HFFc6 (cell line): ENCODE measurements around the gene FIBP. TPM values are rescaled to one million over a fixed set of nuclear protein-coding genes. Genes with fewer than 3 reads are reported as not detected.
A peak's percentile ranks its signal among the peaks of the same experiment; 100 is the strongest.

Experiments
- DNase-seq: peaks from one replicate; pipeline ENCODE4 v3.0.0-alpha.2; 2018
- H3K27ac Mint-ChIP-seq: 2 replicates; pipeline ENCODE4 v1.8.0; 2020; ENCODE audit warnings: mild to moderate bottlenecking, mixed read lengths
- H3K27me3 Mint-ChIP-seq: 2 replicates; pipeline ENCODE4 v1.8.0; 2021; ENCODE audit warnings: mild to moderate bottlenecking, moderate library complexity, mixed read lengths; ENCODE audit not compliant: insufficient read depth
- H3K36me3 Mint-ChIP-seq: 2 replicates; pipeline ENCODE4 v1.8.0; 2021; ENCODE audit warnings: low read depth, mixed read lengths
- H3K4me1 Mint-ChIP-seq: 2 replicates; pipeline ENCODE4 v1.8.0; 2020; ENCODE audit warnings: low read depth, mixed read lengths
- H3K4me3 Mint-ChIP-seq: 2 replicates; pipeline ENCODE4 v1.8.0; 2020; ENCODE audit warnings: mild to moderate bottlenecking, moderate library complexity, mixed read lengths
- H3K9me3 Mint-ChIP-seq: 2 replicates; pipeline ENCODE4 v1.8.0; 2020; ENCODE audit warnings: mild to moderate bottlenecking, mixed read lengths
- total RNA-seq, 6 experiments: library from RNA; stranded (reverse); fragmentation: NEBNext Ultra II Directional; extraction: Animal tissue kit (Norgen Biotek cat#: 25700); gene quantifications; 2 replicates in 1 of 6; 3 replicates in 5 of 6; pipeline ENCODE4 v1.2.3, GENCODE V29; 2021
- TF ChIP-seq, protein P1 (sequence below): fragments of 200-600 bp; sonication (generic); IDR thresholded peaks from 2 replicates; pipeline ENCODE4 v1.5.0; 2021; ENCODE audit warnings: antibody characterized with exemption, mild to moderate bottlenecking

The FIBP gene
- total RNA-seq, 6 experiments from 2014 or later, result 117 to 145 (median 135) TPM

DNA sequence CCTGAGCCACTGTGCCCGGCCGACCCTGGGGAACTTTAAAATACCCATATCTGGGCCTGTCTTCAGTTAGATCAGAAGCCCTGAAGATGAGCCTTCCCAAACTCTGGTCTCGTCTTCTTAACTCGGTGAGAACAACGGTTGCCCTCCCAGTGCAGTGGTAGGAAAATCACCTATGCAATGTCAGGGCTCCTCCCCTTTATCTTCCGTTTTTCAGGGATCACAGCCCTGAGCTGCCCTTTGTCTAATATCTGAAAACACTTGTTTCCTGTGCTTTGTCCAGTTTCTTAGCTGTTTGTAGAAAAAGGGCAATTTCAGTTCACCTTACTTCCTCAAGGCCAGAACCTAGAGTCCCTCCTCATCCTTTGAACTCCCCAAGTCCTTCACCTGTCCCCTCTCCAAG lies 40.4 kb upstream of the FIBP start:
- DNase-seq, result no peak
- no peak overlapping the region for H3K4me3 Mint-ChIP-seq
- TF ChIP-seq, protein P1, sequence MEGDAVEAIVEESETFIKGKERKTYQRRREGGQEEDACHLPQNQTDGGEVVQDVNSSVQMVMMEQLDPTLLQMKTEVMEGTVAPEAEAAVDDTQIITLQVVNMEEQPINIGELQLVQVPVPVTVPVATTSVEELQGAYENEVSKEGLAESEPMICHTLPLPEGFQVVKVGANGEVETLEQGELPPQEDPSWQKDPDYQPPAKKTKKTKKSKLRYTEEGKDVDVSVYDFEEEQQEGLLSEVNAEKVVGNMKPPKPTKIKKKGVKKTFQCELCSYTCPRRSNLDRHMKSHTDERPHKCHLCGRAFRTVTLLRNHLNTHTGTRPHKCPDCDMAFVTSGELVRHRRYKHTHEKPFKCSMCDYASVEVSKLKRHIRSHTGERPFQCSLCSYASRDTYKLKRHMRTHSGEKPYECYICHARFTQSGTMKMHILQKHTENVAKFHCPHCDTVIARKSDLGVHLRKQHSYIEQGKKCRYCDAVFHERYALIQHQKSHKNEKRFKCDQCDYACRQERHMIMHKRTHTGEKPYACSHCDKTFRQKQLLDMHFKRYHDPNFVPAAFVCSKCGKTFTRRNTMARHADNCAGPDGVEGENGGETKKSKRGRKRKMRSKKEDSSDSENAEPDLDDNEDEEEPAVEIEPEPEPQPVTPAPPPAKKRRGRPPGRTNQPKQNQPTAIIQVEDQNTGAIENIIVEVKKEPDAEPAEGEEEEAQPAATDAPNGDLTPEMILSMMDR, result no peak
- peaks cover 6% of the 10 kb centered on the region for H3K4me1 Mint-ChIP-seq
- H3K9me3 Mint-ChIP-seq, result no peaks in the 10 kb centered on the region
- no peak overlapping the region; the same call in 1 of the 2 replicates for H3K27ac Mint-ChIP-seq
- peaks cover 3% of the 10 kb centered on the region; the same call in 1 of the 2 replicates for H3K27me3 Mint-ChIP-seq
- H3K36me3 Mint-ChIP-seq, result peaks cover 7% of the 10 kb centered on the region; the same call in 1 of the 2 replicates

DNA sequence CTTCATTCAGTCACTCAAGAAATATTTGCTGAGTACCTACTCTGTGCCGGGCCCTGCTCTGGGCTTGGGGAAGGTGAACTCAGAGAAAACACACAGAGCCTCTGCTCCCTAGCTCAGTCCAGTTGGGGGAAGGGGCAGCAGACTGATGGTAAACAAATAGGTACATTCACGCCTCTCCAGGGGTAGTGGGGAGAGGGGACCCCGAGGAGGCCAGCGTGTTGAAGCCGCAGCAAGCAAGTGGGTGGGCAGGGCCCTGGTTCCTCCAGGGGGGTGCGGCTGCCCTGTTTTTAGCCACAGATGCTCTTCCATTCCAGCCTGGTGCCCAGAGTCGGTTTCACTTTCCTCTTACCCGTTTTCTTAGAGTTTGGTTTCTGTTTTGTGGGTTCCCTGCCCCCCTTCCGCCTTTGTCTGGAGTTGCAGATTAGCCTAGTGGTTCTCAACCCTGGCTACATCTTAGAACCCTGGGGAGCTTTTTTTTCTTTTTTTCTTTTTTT lies 39.7 kb upstream of the FIBP start:
- Mint-ChIP-seq H3K9me3 (no peaks in the 10 kb centered on the region), H3K4me3 (no peak overlapping the region), H3K27me3 (peaks cover 3% of the 10 kb centered on the region; the same call in 1 of the 2 replicates), H3K4me1 (peaks cover 6% of the 10 kb centered on the region), H3K27ac (no peak overlapping the region), H3K36me3 (peaks cover 15% of the 10 kb centered on the region; the same call in 1 of the 2 replicates)
- TF ChIP-seq, protein P1, result no peak
- no peak for DNase-seq

DNA sequence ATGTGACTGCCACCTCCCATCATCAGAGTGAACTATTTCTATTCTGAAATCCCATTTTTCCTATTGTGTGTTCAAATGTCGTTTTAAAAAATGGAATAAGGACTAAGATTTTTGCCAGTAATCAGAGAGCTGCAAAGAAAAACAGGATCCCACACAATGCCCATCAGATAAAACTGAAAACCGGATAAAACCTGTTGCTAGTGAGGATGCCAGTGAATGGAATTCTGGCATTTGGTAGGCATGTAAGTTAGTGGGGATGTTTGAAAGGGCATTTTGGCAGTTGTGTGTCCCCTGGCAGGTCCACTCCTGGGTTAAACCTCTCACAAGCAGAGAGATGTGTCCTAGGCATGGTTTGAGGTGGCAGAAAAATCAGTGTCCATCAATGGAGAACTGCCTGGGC lies 37.1 kb upstream of the FIBP start:
- no peak overlapping the region for H3K4me3 Mint-ChIP-seq
- peak overlapping the region; percentile 13; the same call in 1 of the 2 replicates for H3K27ac Mint-ChIP-seq
- TF ChIP-seq, protein P1, result no peak
- no peak for DNase-seq
- no peaks in the 10 kb centered on the region for H3K9me3 Mint-ChIP-seq
- peaks cover 29% of the 10 kb centered on the region; the same call in 1 of the 2 replicates for H3K36me3 Mint-ChIP-seq
- H3K27me3 Mint-ChIP-seq, result peaks cover 5% of the 10 kb centered on the region
- H3K4me1 Mint-ChIP-seq, result peaks cover 17% of the 10 kb centered on the region

DNA sequence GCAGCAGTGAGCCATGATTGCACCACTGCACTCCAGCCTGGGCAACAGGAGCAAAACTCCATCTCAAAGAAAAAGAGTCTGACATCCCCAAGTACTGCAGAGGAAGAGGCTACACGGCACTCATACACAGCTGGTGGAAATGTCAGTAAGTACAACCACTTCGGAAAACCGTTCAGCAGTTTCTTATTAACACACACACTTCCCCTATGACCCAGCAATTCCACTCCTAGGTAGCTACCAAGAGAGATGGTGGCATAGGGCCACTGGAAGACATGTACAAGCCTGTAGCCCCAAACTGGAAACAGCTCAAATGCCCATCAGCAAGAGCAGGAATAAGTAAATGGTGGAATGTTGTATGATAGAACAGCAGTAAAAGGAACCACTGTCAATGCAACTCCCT lies 34.3 kb upstream of the FIBP start:
- peak overlapping the region; percentile 61 for H3K4me3 Mint-ChIP-seq
- no peak for DNase-seq
- TF ChIP-seq, protein P1, result no peak
- H3K9me3 Mint-ChIP-seq, result no peaks in the 10 kb centered on the region
- peaks cover 4% of the 10 kb centered on the region for H3K27me3 Mint-ChIP-seq
- peaks cover 17% of the 10 kb centered on the region for H3K4me1 Mint-ChIP-seq
- peak overlapping the region; percentile 51 for H3K27ac Mint-ChIP-seq
- peaks cover 39% of the 10 kb centered on the region; the same call in 1 of the 2 replicates for H3K36me3 Mint-ChIP-seq

DNA sequence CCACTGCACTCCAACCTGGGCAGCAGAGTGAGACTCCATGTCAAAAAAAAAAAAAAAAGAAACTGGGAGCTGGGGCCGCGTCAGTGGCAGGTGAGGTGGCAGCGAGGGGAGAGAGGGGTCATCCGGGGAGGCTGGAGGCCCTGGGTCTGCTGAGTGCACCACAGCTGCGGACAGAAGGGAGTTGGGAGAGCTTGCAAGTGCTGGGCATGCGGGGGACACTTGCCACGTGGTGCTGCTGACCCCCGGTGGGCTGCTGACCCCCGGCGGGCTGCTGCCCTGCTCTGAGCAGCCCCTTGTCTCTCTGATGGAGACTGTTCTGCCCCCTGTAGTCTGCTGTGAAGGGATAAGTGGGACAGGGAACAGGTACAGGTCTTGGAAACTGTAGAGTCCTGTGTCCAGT lies 33.6 kb upstream of the FIBP start:
- Mint-ChIP-seq H3K4me3 (peak overlapping the region; percentile 94), H3K27ac (no peak overlapping the region; the same call in 1 of the 2 replicates), H3K27me3 (peaks cover 4% of the 10 kb centered on the region), H3K9me3 (no peaks in the 10 kb centered on the region), H3K4me1 (peaks cover 22% of the 10 kb centered on the region), H3K36me3 (peaks cover 44% of the 10 kb centered on the region)
- TF ChIP-seq, protein P1, result no peak
- DNase-seq, result no peak
